OCI-LY1 (cell line): ENCODE results near the gene ADGRA3.

ENCODE experiments used
- H2AFZ ChIP-seq: fragments of 200-600 bp; sonication (generic), shearing (Covaris generic); 2 replicates; pipeline ENCODE4 v1.6.0; 2014; ENCODE audit warnings: antibody characterized with exemption, mild to moderate bottlenecking, low read length
- H3F3A ChIP-seq: fragments of 200-600 bp; sonication (generic), shearing (Covaris generic); 2 replicates; pipeline ENCODE4 v1.6.0; 2014; ENCODE audit warnings: mild to moderate bottlenecking, antibody characterized with exemption, low read length, moderate library complexity; ENCODE audit not compliant: insufficient read depth
- H3K27ac ChIP-seq: fragments of 200-600 bp; sonication (generic); 2 replicates; pipeline ENCODE4 v1.5.1; 2014; ENCODE audit warnings: low read length, mixed run types, mild to moderate bottlenecking, low read depth; ENCODE audit not compliant: poor library complexity, severe bottlenecking
- H3K27me3 ChIP-seq: fragments of 200-600 bp; sonication (generic); 2 replicates; pipeline ENCODE4 v1.6.0; 2014; ENCODE audit warnings: antibody characterized with exemption, mild to moderate bottlenecking, low read length, moderate library complexity; ENCODE audit not compliant: insufficient read depth
- H3K36me3 ChIP-seq: fragments of 200-600 bp; sonication (generic); 2 replicates; pipeline ENCODE4 v1.6.1; 2014; ENCODE audit warnings: mild to moderate bottlenecking, antibody characterized with exemption, low read length, moderate library complexity, mixed read lengths; ENCODE audit not compliant: insufficient read depth
- H3K4me1 ChIP-seq: fragments of 200-600 bp; sonication (generic); 2 replicates; pipeline ENCODE4 v1.5.1; 2014; ENCODE audit warnings: mild to moderate bottlenecking, low read length, moderate library complexity; ENCODE audit not compliant: insufficient read depth, severe bottlenecking
- H3K4me2 ChIP-seq: fragments of 200-600 bp; sonication (generic), shearing (Covaris generic); 2 replicates; pipeline ENCODE4 v1.6.1; 2014; ENCODE audit warnings: low read length
- H3K4me3 ChIP-seq: fragments of 200-600 bp; sonication (generic); 2 replicates; pipeline ENCODE4 v1.5.1; 2014; ENCODE audit warnings: low read length, low read depth, mild to moderate bottlenecking, mixed read lengths; ENCODE audit not compliant: poor library complexity, severe bottlenecking
- H3K79me2 ChIP-seq: fragments of 200-600 bp; shearing (Covaris generic); 2 replicates; pipeline ENCODE4 v1.6.1; 2016; ENCODE audit warnings: mixed run types, low read length, mixed read lengths; ENCODE audit not compliant: insufficient read depth
- H3K9ac ChIP-seq: fragments of 200-600 bp; sonication (generic), shearing (Covaris generic); 2 replicates; pipeline ENCODE4 v1.6.1; 2014; ENCODE audit warnings: mild to moderate bottlenecking, low read length, mixed read lengths
- H3K9me2 ChIP-seq: fragments of 200-600 bp; sonication (generic), shearing (Covaris generic); 2 replicates; pipeline ENCODE4 v1.6.1; 2014; ENCODE audit warnings: low read depth, mild to moderate bottlenecking, low read length, mixed read lengths
- H3K9me3 ChIP-seq: fragments of 200-600 bp; shearing (Covaris generic); 2 replicates; pipeline ENCODE4 v1.6.1; 2014; ENCODE audit warnings: low read length, mixed read lengths
- H4K20me1 ChIP-seq: fragments of 200-600 bp; sonication (generic), shearing (Covaris generic); 2 replicates; pipeline ENCODE4 v1.6.0; 2016; ENCODE audit warnings: mild to moderate bottlenecking, low read length; ENCODE audit not compliant: insufficient read depth
- CTCF ChIP-seq: fragments of 200-600 bp; sonication (generic), shearing (Covaris generic); IDR thresholded peaks from 2 replicates; pipeline ENCODE4 v1.5.1; 2017; ENCODE audit warnings: mild to moderate bottlenecking, antibody characterized with exemption, low read length, moderate library complexity, mixed read lengths
- EZH2 ChIP-seq: fragments of 200-600 bp; sonication (generic), shearing (Covaris generic); IDR thresholded peaks from 2 replicates; pipeline ENCODE4 v1.8.0; 2017; ENCODE audit warnings: borderline replicate concordance, mixed run types, mild to moderate bottlenecking, antibody characterized with exemption, low read length, moderate library complexity, mixed read lengths

The ADGRA3 gene

GRCh38 chr4:22356987-22357596 lies 158.8 kb downstream of the ADGRA3 start:
- Histone ChIP-seq H3K27me3 (no peaks in the 10 kb centered on the region), H3K36me3 (no peaks in the 10 kb centered on the region), H3K9me2 (no peaks in the 10 kb centered on the region), H3K9me3 (no peaks in the 10 kb centered on the region), H2AFZ (no peak overlapping the region), H3K9ac (no peak overlapping the region), H3F3A (no peaks in the 10 kb centered on the region), H3K4me1 (no peaks in the 10 kb centered on the region), H3K27ac (no peak overlapping the region), H3K4me2 (no peak overlapping the region), H3K4me3 (no peak overlapping the region), H3K79me2 (no peaks in the 10 kb centered on the region), H4K20me1 (no peaks in the 10 kb centered on the region)
- TF ChIP-seq CTCF: no peak
- TF ChIP-seq EZH2: no peak

DNA sequence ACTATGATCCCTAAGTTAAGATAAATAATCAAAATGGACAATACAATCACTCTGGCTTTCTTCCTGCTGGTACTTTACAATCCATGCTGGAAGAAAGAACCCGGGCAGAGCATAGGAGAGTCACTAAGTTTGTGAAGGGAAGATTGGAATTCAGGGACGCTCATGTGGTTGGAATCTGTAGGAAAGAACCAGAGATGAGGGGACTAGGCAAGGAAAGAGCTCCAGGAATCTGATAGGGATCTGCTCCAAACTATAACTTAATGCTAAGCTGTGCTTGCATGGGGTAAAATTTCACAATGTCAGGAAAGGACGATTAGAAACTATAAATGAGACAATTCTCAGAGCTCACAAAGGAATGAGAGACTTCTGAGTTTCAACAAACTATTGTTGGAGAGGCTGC lies 167.5 kb downstream of the ADGRA3 start:
- Histone ChIP-seq H3F3A (no peaks in the 10 kb centered on the region), H3K27ac (no peak overlapping the region), H3K36me3 (no peaks in the 10 kb centered on the region), H3K4me1 (no peaks in the 10 kb centered on the region), H3K9ac (no peak overlapping the region), H3K9me3 (no peaks in the 10 kb centered on the region), H2AFZ (no peak overlapping the region), H3K9me2 (no peaks in the 10 kb centered on the region), H3K27me3 (no peaks in the 10 kb centered on the region), H4K20me1 (no peaks in the 10 kb centered on the region), H3K79me2 (no peaks in the 10 kb centered on the region), H3K4me2 (no peak overlapping the region), H3K4me3 (no peak overlapping the region)
- no peak for TF ChIP-seq CTCF
- TF ChIP-seq EZH2: no peak

DNA sequence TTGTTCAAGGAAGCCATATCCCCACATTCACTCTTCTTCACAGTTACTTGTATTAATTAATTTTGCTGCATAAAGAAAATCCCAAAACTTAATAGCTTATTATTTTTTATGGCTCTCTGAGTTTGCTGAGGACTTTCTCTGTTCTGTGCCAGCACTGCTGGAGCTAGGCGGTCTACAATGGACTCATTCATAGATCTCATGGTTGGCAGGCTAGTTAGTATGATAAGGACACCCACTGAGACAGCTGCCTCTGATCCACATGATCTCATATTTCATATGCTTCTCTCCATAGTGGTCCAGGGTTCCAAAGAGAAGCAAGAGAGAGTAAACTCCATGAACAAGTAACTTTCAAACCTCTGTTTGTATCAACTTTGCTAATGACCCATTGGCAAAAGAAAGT lies 170.2 kb downstream of the ADGRA3 start:
- Histone ChIP-seq H3F3A (no peaks in the 10 kb centered on the region), H3K9ac (no peak overlapping the region)

DNA sequence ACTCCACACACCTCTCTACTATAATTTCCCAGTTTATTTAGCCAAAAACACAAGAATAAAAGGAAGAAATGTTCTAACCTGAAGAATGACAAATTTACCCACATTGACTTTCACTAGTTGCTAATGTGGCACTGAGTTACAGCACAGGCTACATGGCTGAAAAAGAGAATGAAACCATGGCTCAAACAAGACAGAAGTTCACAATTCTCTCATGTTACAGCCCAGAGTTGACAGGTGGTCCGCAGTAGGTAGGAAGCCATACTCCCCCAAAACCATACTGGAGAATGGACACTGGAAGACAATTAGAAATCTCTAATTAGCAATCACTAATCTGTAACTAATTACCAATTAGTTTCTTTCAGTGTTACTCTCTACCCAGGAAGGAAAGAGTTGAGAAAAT lies 170.8 kb downstream of the ADGRA3 start:
- H3K9me2 ChIP-seq: no peaks in the 10 kb centered on the region
- no peaks in the 10 kb centered on the region for H4K20me1 ChIP-seq
- H3K9ac ChIP-seq: no peak overlapping the region
- no peaks in the 10 kb centered on the region for H3K36me3 ChIP-seq
- H3K4me3 ChIP-seq: no peak overlapping the region
- no peaks in the 10 kb centered on the region for H3K79me2 ChIP-seq
- H3K27ac ChIP-seq: no peak overlapping the region
- no peaks in the 10 kb centered on the region for H3K27me3 ChIP-seq
- no peak overlapping the region for H2AFZ ChIP-seq
- no peaks in the 10 kb centered on the region for H3F3A ChIP-seq
- no peaks in the 10 kb centered on the region for H3K4me1 ChIP-seq
- TF ChIP-seq EZH2 (no peak), CTCF (no peak)
- H3K9me3 ChIP-seq: no peaks in the 10 kb centered on the region
- H3K4me2 ChIP-seq: no peak overlapping the region

More for the DNA sequence above, 170.2 kb downstream of the ADGRA3 start:
- Histone ChIP-seq H3K27me3 (no peaks in the 10 kb centered on the region), H3K27ac (no peak overlapping the region), H4K20me1 (no peaks in the 10 kb centered on the region), H3K4me1 (no peaks in the 10 kb centered on the region), H3K9me2 (no peaks in the 10 kb centered on the region), H3K36me3 (no peaks in the 10 kb centered on the region), H3K4me3 (no peak overlapping the region), H3K79me2 (no peaks in the 10 kb centered on the region), H3K4me2 (no peak overlapping the region), H3K9me3 (no peaks in the 10 kb centered on the region), H2AFZ (no peak overlapping the region)
- no peak for TF ChIP-seq EZH2
